Measurements from ENCODE around the gene TNIK.

TNIK gene

GRCh38 chr3:171358181-171358880 is 101.9 kb downstream of the TNIK start:
- no peak for DNase-seq

- DNase-seq: no peak
Measured at GRCh38 chr3:171357721-171358120, 102.5 kb downstream of the TNIK start.

- DNase-seq: peak; percentile 21
Measured at GRCh38 chr3:171356251-171356650, 104.0 kb downstream of the TNIK start.

DNA sequence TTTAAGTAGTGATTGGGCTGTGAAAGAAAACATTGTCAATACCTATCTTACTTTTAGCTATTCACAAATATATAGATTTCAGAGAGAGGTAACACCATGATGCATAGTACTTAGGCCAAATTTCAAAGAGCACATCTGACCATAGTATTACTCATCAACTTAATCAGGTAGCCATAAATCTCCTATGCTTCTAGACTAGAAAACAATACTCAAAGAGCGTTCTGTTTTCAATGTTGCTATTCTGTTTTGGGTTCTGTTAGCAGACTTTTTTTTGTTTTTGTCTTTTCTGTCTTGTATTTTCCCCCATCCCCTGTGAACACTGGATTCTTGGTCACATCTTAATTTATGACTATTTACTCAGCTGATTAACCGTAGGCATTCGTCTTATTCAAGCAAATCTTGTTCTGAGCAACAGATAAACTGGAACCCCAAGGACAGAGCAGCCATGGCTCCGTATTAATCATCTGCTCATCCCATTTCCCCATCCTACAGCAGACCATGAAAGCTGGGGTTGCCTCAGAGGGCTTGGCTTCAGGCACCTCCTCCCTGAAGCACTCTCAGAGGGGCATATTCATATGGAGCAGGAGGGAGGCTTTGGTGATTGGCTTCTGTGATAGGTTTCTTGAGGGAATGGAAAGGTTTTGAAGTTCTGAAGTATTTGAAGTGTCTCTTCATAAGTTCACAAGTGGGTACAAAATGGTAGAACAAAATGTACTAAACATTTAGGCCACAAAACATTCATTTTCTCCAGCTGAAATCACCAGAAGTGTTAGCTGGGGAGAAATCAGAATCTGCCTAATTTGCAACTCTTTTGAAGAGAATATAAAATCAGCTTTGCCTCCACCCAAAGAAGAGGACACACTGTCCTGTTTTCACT is 105.3 kb downstream of the TNIK start:
- no peak for DNase-seq

DNA sequence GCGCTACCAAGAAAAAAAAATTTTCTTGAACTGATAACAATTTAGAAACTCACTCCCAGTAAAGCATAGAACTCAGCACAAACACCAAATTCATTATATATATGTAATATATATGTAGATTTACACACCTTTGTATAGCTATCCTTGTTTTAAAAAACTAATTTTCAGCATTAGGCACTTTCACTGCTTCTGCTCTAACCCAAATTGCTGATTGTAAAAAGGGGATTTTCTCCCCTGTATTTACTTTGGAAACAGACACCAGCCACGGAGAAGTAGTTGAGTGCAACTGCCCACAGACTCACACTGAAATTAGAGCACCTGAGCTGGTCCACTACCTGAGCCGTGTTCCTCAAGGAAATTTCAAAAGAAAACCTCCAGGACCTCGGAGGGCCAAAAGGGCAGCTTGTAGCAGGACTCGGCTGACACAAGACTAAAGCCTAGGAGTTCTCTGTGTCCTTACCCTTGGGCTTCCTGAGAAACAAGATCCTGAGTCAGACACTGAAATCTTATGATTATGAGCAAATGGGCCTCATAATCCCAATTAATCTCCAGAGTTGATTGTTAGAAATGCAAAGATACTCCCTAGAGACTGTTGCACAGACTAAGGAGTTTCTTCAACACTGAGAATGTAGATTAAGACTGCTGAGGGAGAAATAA is 106.0 kb downstream of the TNIK start:
- no peak for DNase-seq

GRCh38 chr3:171353423-171353822 is 106.8 kb downstream of the TNIK start:
- DNase-seq: no peak

GRCh38 chr3:171352387-171352935 is 107.7 kb downstream of the TNIK start:
- no peak for DNase-seq

DNA sequence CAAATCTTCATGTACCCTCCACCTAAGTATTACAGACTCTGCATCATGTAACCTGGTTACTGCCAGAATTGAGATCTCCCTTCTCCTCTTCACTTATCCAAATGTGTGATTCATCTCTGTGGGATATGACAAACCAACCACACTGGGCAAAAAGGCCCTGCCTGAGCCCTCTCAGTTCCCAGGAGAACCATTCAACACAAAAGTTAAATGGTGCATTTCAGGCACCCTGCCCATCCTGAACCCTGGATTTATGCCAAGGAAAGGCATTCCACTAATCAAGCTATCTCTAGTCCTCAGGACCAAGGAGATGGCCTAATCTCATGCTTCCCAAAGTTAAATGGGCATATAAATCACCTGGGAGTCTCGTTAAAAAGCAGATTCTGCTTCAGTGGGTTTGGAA is 108.5 kb downstream of the TNIK start:
- no peak for DNase-seq

DNA sequence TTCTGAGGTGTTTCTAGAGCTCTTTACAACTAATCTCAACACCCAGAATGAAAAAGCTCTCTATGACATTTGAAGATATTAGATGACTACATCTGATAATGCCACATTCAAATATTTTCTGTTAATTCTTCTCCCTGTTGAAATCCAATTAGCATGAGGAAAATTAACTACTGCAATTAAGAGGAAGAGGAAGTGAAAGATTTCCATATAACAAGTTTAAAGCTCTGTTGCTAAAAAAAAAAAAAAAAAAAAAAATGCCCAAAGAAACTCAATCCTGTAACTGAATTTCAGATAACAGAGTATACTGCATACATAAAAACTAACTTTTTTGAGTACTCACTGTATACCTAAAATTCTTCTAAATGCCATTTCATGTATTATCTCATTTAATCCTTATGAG is 109.8 kb downstream of the TNIK start:
- no peak for DNase-seq

GRCh38 chr3:171349392-171349791 is 110.8 kb downstream of the TNIK start:
- DNase-seq: no peak

DNA sequence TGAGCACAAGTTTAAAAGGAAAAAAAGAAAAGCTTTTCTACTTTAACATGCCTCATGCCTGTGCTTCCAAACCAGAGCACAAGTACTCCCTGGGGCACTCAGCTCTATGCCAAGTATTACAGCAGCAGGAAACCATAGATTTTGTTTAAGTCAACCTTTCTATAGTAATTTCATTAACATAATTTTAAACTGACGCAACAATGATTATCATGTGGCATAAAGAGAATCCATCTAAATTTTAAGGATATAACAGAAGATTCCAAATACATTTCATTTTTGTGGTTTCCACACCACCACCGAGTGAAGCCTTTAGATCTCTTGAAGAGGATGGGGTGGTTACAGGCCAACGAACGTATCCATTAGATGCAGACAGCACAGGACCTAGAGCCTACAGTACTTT is 112.1 kb downstream of the TNIK start:
- no peak for DNase-seq

GRCh38 chr3:171347301-171348039 is 112.7 kb downstream of the TNIK start:
- DNase-seq: peak; percentile 12

DNA sequence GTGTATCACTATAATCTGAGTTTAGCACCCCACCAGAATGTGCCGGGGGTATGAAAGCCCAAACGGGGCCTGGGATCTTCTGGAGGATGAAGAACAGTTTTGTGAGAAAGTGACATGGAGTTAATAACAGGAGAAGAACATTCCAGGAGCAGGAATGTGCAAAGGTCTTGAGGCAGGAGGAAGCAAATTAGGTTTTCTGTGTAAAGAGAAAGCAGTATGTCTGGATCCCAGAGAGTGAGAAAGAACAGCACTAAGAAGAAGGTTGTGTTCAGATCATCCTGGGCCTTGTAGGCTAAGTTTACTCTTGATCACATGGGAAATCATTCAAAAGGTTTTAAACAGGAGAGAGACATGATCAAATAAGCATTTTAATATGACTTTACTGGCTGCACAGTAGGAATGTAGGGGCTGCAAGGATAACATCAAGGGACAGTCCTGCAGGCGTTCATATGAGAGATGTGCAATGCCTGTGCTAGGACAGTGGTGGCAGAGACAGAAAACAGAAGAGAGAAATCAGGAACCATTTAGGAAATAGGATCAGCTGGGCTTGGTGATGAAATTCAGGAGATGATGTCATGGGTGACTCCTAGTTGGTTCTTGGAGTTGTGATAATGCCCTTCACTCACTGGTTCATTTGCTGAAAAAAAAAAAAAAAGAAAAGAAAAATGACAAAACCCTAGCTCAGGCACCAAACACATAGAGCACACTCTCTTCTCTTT is 113.5 kb downstream of the TNIK start:
- no peak for DNase-seq

GRCh38 chr3:171346019-171346418 is 114.2 kb downstream of the TNIK start:
- DNase-seq: no peak

- no peak for DNase-seq
Measured at GRCh38 chr3:171345107-171345843, 114.9 kb downstream of the TNIK start.

GRCh38 chr3:171343693-171344092 is 116.5 kb downstream of the TNIK start:
- DNase-seq: no peak

DNA sequence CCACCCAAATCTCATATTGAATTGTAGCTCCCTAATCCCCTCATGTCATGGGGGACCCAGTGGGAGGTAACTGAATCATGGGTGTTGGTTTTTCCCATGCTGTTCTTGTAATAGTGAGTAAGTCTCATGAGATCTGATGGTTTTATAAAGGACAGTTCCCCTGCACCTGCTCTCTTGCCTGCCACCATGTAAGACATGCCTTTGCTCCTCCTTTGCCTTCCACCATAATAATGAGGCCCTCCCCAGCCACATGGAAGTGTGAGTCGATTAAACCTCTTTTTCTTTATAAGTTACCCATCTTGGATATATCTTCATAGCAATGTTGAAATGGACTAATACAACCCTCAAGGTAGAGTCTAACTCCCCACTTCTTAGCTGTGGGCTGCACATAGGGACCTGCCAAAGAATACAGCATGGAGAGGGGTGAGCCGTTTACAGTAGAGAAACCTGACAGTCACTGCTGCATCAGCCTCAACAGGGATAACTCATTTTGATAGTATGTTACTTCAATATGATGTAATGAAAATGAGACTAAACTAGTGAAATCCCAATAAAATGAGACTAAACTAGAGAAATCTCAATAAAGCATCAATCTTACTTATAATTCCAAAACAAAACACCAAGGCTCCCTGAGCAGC is 117.3 kb downstream of the TNIK start:
- DNase-seq: no peak

- DNase-seq: no peak
Measured at GRCh38 chr3:171342200-171342599, 118.0 kb downstream of the TNIK start.

- DNase-seq: no peak
Measured at GRCh38 chr3:171340434-171340833, 119.8 kb downstream of the TNIK start.

- no peak for DNase-seq
Measured at GRCh38 chr3:171339598-171339997, 120.6 kb downstream of the TNIK start.

DNA sequence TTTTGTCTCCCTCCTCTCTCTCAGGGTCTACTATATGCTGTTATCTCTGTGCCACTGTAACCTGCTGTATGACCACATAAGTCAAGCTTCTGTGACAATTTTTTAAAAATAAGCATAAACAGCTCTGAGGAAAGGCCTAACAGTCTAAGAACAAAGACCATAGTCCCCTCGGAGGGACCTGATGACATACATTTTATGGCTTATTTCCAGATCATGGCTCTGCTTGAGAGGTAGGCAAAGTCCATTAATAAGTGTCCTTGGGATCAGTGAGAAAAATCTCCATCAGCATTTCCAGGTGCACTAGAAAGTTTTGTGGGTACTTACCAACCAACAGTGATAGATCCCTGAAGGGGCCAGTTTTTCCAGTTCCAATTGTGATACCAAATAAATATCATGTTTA is 123.8 kb downstream of the TNIK start:
- DNase-seq: no peak
